ENCODE measurements around the gene ADGRG3.

GRCh38 chr16:57698812-57699405 is 30.8 kb downstream of the ADGRG3 start:
- TF ChIP-seq ESRRG (CRISPR knock-in tag; IDR thresholded peaks at IDR 0.05) (no peak), PATZ1 (CRISPR knock-in tag; IDR thresholded peaks at IDR 0.05; ENCODE audit: borderline replicate concordance) (no peak), ZNF8 (CRISPR knock-in tag; IDR thresholded peaks at IDR 0.05) (no peak), TOX (CRISPR knock-in tag; IDR thresholded peaks at IDR 0.05; ENCODE audit: borderline replicate concordance) (no peak), TSHZ2 (CRISPR knock-in tag; IDR thresholded peaks at IDR 0.05) (no peak), ZFP3 (CRISPR knock-in tag; IDR thresholded peaks at IDR 0.05) (no peak), RARB (CRISPR knock-in tag; IDR thresholded peaks at IDR 0.05) (no peak), TCF4 (CRISPR knock-in tag; IDR thresholded peaks at IDR 0.05; ENCODE audit: borderline replicate concordance) (no peak), CSDC2 (CRISPR knock-in tag; IDR thresholded peaks at IDR 0.05) (no peak), ARNTL (CRISPR knock-in tag; IDR thresholded peaks at IDR 0.05; ENCODE audit: borderline replicate concordance, low read depth) (no peak), CSRNP3 (CRISPR knock-in tag; IDR thresholded peaks at IDR 0.05) (no peak)
